Brain microvascular endothelial cell (primary cell): Measurements from ENCODE around the gene CFAP46.

Experiments used
- DNase-seq: peaks from one replicate; pipeline ENCODE4 v3.0.0-alpha.2; 2020
- H3K27ac ChIP-seq: fragments of 250-450 bp; sonication (Bioruptor Pico); 2 replicates; pipeline ENCODE4 v1.5.1; 2020; ENCODE audit warnings: mild to moderate bottlenecking, moderate library complexity
- H3K27me3 ChIP-seq: fragments of 250-450 bp; sonication (Bioruptor Pico); replicated peaks from 2 replicates; pipeline ENCODE4 v1.5.1; 2020; ENCODE audit warnings: mild to moderate bottlenecking
- H3K36me3 ChIP-seq: fragments of 250-450 bp; sonication (Bioruptor Pico); replicated peaks from 2 replicates; pipeline ENCODE4 v1.5.1; 2020; ENCODE audit warnings: mild to moderate bottlenecking
- H3K4me3 ChIP-seq: 2 replicates; pipeline ENCODE4 v1.5.1; 2011; ENCODE audit warnings: low read depth, mild to moderate bottlenecking, control low read depth, low read length, moderate library complexity
- in situ Hi-C: cut with HindIII; loops from 2 replicates; pipeline ENCODE4 v1.10.0; 2017; ENCODE audit warnings: low sequenced_read_pairs, low pct_ligation_motif_present
- TF ChIP-seq, protein P1 (sequence below): IDR thresholded peaks from 2 replicates; pipeline ENCODE4 v1.5.1; 2011; ENCODE audit warnings: low read depth, mild to moderate bottlenecking, moderate library complexity, low read length, control low read depth, inconsistent platforms; ENCODE audit errors: missing control alignments

The CFAP46 gene

GRCh38 chr10:132909491-132910071 is 32.8 kb downstream of the CFAP46 start:
- DNase-seq, result no peak
- no peak overlapping the region for H3K4me3 ChIP-seq
- no peaks in the 10 kb centered on the region for H3K36me3 ChIP-seq
- TF ChIP-seq, protein P1, sequence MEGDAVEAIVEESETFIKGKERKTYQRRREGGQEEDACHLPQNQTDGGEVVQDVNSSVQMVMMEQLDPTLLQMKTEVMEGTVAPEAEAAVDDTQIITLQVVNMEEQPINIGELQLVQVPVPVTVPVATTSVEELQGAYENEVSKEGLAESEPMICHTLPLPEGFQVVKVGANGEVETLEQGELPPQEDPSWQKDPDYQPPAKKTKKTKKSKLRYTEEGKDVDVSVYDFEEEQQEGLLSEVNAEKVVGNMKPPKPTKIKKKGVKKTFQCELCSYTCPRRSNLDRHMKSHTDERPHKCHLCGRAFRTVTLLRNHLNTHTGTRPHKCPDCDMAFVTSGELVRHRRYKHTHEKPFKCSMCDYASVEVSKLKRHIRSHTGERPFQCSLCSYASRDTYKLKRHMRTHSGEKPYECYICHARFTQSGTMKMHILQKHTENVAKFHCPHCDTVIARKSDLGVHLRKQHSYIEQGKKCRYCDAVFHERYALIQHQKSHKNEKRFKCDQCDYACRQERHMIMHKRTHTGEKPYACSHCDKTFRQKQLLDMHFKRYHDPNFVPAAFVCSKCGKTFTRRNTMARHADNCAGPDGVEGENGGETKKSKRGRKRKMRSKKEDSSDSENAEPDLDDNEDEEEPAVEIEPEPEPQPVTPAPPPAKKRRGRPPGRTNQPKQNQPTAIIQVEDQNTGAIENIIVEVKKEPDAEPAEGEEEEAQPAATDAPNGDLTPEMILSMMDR, result no peak
- no peak overlapping the region for H3K27ac ChIP-seq
- H3K27me3 ChIP-seq, result no peaks in the 10 kb centered on the region
- in situ Hi-C loops, result no loop called here

DNA sequence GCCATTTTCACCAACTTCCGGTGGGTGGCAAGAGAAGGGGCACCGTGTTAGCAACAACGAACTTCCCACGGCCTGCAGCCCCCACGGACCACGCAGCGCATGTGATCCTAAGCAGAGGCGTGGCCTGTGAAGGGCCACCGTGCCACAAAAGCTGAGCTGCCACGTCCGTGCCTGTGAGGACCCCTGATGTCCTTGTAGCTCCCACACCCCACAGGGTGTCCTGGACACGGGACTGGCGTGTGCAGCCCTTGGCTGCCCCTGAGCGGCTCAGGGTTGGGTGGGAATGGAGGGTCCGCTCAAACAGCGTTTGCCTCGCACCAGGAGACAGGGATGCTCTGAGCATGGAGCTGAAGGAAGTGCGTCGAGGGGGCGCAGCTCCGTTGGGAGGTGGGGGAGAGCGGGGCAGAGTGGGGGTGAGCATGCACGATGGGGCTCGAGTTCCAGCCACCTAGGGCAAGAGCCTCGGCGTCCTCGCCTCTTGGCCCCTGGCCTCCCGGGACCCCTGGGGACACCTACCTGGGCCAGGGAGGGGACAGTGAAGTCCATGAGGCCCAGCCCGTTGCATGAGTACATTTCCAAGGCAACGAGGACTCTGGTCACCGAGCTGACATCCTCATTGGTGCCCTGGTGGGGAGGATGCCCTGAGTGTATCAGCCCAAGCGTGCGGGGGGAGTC is 33.6 kb downstream of the CFAP46 start:
- H3K27me3 ChIP-seq, result no peaks in the 10 kb centered on the region
- no peak overlapping the region for H3K4me3 ChIP-seq
- in situ Hi-C loops, result no loop called here
- no peak for DNase-seq
- H3K27ac ChIP-seq, result no peak overlapping the region
- TF ChIP-seq, protein P1, result no peak
- H3K36me3 ChIP-seq, result no peaks in the 10 kb centered on the region

DNA sequence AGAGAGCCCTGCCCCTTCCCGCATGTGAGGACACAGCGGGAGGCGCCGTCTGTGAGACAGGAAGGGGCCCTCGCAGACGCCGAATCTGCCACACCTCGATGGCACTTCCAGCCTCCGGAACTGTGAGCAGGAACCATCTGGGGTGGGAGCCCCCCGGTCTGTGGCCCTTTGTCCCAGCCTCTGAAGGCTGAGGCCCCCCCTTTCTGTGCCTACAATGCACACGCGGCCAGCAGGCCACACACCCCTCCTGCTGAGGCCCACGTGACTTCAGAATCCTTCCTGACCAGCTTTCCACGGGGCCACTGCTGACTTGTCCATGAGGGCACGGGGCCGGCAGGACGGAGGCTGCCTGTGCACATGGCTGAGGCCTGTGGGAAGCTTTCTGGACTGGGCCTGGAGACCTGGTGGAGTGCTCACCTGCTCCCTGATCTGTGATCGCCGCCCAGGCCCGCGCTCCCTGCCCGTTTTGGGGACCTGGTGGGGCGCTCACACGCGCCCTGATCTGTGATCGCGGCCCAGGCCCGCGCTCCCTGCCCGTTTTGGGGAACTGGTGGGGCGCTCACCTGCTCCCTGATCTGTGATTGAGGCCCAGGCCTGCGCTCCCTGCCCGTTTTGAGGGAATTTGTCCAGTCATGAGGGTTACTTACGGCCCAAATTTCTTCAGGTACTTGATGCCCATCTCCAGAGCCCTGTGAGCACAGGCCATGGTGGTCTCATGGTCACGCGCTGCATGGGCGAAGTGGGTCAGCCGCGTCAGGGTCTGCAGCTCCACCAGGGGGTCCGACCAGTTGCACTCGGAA is 34.3 kb downstream of the CFAP46 start:
- H3K27me3 ChIP-seq, result no peaks in the 10 kb centered on the region
- no peak overlapping the region for H3K4me3 ChIP-seq
- no peak overlapping the region for H3K27ac ChIP-seq
- TF ChIP-seq, protein P1, result no peak
- in situ Hi-C loops, result no loop called here
- no peak for DNase-seq
- no peaks in the 10 kb centered on the region for H3K36me3 ChIP-seq

DNA sequence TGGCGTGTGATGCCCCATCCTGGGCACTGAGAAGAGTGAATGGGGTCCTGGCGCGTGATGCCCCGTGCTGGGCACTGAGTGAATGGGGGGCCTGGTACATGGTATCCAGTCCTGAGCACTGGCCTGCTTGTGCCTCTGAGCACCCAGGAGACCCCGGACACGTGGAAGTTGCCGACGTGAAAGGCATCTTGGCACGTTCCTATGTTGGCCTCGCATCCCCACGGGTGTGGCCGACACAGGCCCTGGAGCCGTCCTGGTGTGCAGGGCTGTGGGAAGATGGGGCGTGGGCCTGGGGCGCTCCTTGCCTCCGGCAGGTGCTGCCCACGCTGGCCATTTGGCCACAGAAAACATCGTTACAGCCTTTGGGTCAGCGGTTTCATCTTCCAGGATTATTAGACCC is 35.5 kb downstream of the CFAP46 start:
- in situ Hi-C loops, result no loop called here
- H3K27me3 ChIP-seq, result no peaks in the 10 kb centered on the region

GRCh38 chr10:132906106-132906505 is 36.3 kb downstream of the CFAP46 start:
- DNase-seq, result no peak
- in situ Hi-C loops, result no loop called here
- H3K27ac ChIP-seq, result no peak overlapping the region
- H3K4me3 ChIP-seq, result no peak overlapping the region
- H3K27me3 ChIP-seq, result no peaks in the 10 kb centered on the region
- TF ChIP-seq, protein P1, result no peak
- no peaks in the 10 kb centered on the region for H3K36me3 ChIP-seq

More for the DNA sequence above, 35.5 kb downstream of the CFAP46 start:
- H3K36me3 ChIP-seq, result no peaks in the 10 kb centered on the region
- TF ChIP-seq, protein P1, result no peak
- H3K4me3 ChIP-seq, result no peak overlapping the region
- H3K27ac ChIP-seq, result no peak overlapping the region
- DNase-seq, result no peak
